Mucosa of rectum (tissue), 2 donors: ENCODE data around the gene ZNF587B.
"Not testable (repeated sequence)": the region's sequence is repeated elsewhere in the genome, so short reads cannot be mapped to it uniquely, and the experiment has no call there.

ENCODE experiments used
- H3K27ac ChIP-seq, 2 donors: one replicate each; pipeline ENCODE4 v1.7.0; 2013; ENCODE audit warnings: inconsistent platforms in 2 of 2, low read depth in 2 of 2, low read length in 2 of 2
- H3K27me3 ChIP-seq, 2 donors: one replicate each; pipeline ENCODE4 v1.7.0; 2013; ENCODE audit warnings: low read length in 2 of 2; ENCODE audit not compliant: control insufficient read depth in 2 of 2, insufficient read depth in 2 of 2
- H3K36me3 ChIP-seq, 2 donors: one replicate each; pipeline ENCODE4 v1.7.0; 2013; ENCODE audit warnings: low read length in 2 of 2; ENCODE audit not compliant: control insufficient read depth in 2 of 2, insufficient read depth in 2 of 2
- H3K4me1 ChIP-seq, 2 donors: one replicate each; pipeline ENCODE4 v1.7.0; 2013; ENCODE audit warnings: low read length in 2 of 2, mild to moderate bottlenecking in 1 of 2; ENCODE audit not compliant: control insufficient read depth in 2 of 2, insufficient read depth in 2 of 2
- H3K4me3 ChIP-seq, 2 donors: one replicate each; pipeline ENCODE4 v1.7.0; 2013; ENCODE audit warnings: low read length in 2 of 2
- H3K9ac ChIP-seq, 2 donors: one replicate each; pipeline ENCODE4 v1.7.0; 2013; ENCODE audit warnings: low read length in 2 of 2, low read depth in 1 of 2, mild to moderate bottlenecking in 1 of 2
- H3K9me3 ChIP-seq, 2 donors: one replicate each; pipeline ENCODE4 v1.7.0; 2013; ENCODE audit warnings: low read length in 2 of 2; ENCODE audit not compliant: control insufficient read depth in 2 of 2
- donor health status: healthy.
- donor health status: Normal muscosa, but diverticular disease.

ZNF587B gene

GRCh38 chr19:57888560-57889231 is 58.6 kb downstream of the ZNF587B start, which contains the start of gene ZNF814:
Gene ZNF814, minus strand, starts transcription at chr19:57889037. Its CDS starts 235 bp downstream, at chr19:57888802.
- H3K9me3 ChIP-seq, result peaks cover 0 to 9% of the 10 kb centered on the region in 2 donors
- peaks cover 9 to 12% of the 10 kb centered on the region in 2 donors for H3K36me3 ChIP-seq
- peak within 1 kb of the TSS; percentile 69 to 81 for H3K9ac ChIP-seq
- H3K27ac ChIP-seq, result peak within 1 kb of the TSS; percentile 75 to 83
- no peaks in the 10 kb centered on the region for H3K27me3 ChIP-seq
- peaks cover 0 to 2% of the 10 kb centered on the region in 2 donors for H3K4me1 ChIP-seq
- peak within 1 kb of the TSS; percentile 96 to 97 for H3K4me3 ChIP-seq

- not testable (repeated sequence) for H3K36me3 ChIP-seq, H3K9me3 ChIP-seq, H3K27ac ChIP-seq, H3K27me3 ChIP-seq, H3K9ac ChIP-seq, H3K4me3 ChIP-seq, H3K4me1 ChIP-seq
These were observed 60.6 kb downstream of the ZNF587B start for GRCh38 chr19:57890706-57891105.
